ENCODE data around the gene PLXDC2.

The PLXDC2 gene

GRCh38 chr10:19848226-19848985 lies 32.2 kb downstream of the PLXDC2 start:
- in situ Hi-C loops (cut with MboI; ENCODE audit: low sequenced_read_pairs): no loop called here

- in situ Hi-C loops (cut with MboI; ENCODE audit: low sequenced_read_pairs): no loop called here
These were observed 37.6 kb downstream of the PLXDC2 start for GRCh38 chr10:19853831-19854230.

GRCh38 chr10:19857876-19858275 lies 41.6 kb downstream of the PLXDC2 start:
- in situ Hi-C loops (cut with MboI; ENCODE audit: low sequenced_read_pairs): no loop called here

- in situ Hi-C loops (cut with MboI; ENCODE audit: low sequenced_read_pairs): no loop called here
These were observed 43.9 kb downstream of the PLXDC2 start for GRCh38 chr10:19860107-19860506.

- in situ Hi-C loops (cut with MboI; ENCODE audit: low sequenced_read_pairs): no loop called here
These were observed 46.7 kb downstream of the PLXDC2 start for GRCh38 chr10:19862811-19863515.

GRCh38 chr10:19865676-19866075 lies 49.4 kb downstream of the PLXDC2 start:
- in situ Hi-C loops (cut with MboI; ENCODE audit: low sequenced_read_pairs): no loop called here

- in situ Hi-C loops (cut with MboI; ENCODE audit: low sequenced_read_pairs): no loop called here
These were observed 53.1 kb downstream of the PLXDC2 start for GRCh38 chr10:19869370-19869769.

GRCh38 chr10:19872504-19873271 lies 56.5 kb downstream of the PLXDC2 start:
- in situ Hi-C loops (cut with MboI; ENCODE audit: low sequenced_read_pairs): no loop called here

- in situ Hi-C loops (cut with MboI; ENCODE audit: low sequenced_read_pairs): no loop called here
These were observed 58.0 kb downstream of the PLXDC2 start for GRCh38 chr10:19874190-19874589.

GRCh38 chr10:19874791-19875190 lies 58.6 kb downstream of the PLXDC2 start:
- in situ Hi-C loops (cut with MboI; ENCODE audit: low sequenced_read_pairs): no loop called here

- in situ Hi-C loops (cut with MboI; ENCODE audit: low sequenced_read_pairs): no loop called here
These were observed 60.3 kb downstream of the PLXDC2 start for GRCh38 chr10:19876570-19876969.

GRCh38 chr10:19877466-19878255 lies 61.4 kb downstream of the PLXDC2 start:
- in situ Hi-C loops (cut with MboI; ENCODE audit: low sequenced_read_pairs): no loop called here

- in situ Hi-C loops (cut with MboI; ENCODE audit: low sequenced_read_pairs): no loop called here
These were observed 66.4 kb downstream of the PLXDC2 start for GRCh38 chr10:19882621-19883020.

- in situ Hi-C loops (cut with MboI; ENCODE audit: low sequenced_read_pairs): no loop called here
These were observed 71.9 kb downstream of the PLXDC2 start for GRCh38 chr10:19888061-19888660.

- in situ Hi-C loops (cut with MboI; ENCODE audit: low sequenced_read_pairs): no loop called here
These were observed 73.0 kb downstream of the PLXDC2 start for GRCh38 chr10:19889256-19889655.

- in situ Hi-C loops (cut with MboI; ENCODE audit: low sequenced_read_pairs): no loop called here
These were observed 75.2 kb downstream of the PLXDC2 start for GRCh38 chr10:19891429-19891828.

- in situ Hi-C loops (cut with MboI; ENCODE audit: low sequenced_read_pairs): no loop called here
These were observed 76.0 kb downstream of the PLXDC2 start for GRCh38 chr10:19892270-19892669.

- in situ Hi-C loops (cut with MboI; ENCODE audit: low sequenced_read_pairs): no loop called here
These were observed 76.4 kb downstream of the PLXDC2 start for GRCh38 chr10:19892677-19893076.

- in situ Hi-C loops (cut with MboI; ENCODE audit: low sequenced_read_pairs): no loop called here
These were observed 79.3 kb downstream of the PLXDC2 start for GRCh38 chr10:19895500-19895899.

- in situ Hi-C loops (cut with MboI; ENCODE audit: low sequenced_read_pairs): no loop called here
These were observed 86.2 kb downstream of the PLXDC2 start for GRCh38 chr10:19902456-19902855.
